Effector CD4-positive, alpha-beta T cell (primary cell): ENCODE measurements around the gene TEX54.
"Not testable (repeated sequence)": the region's sequence is repeated elsewhere in the genome, so short reads cannot be mapped to it uniquely, and the experiment has no call there.

Experiments used
- DNase-seq: peaks from one replicate; pipeline ENCODE4 v3.0.0-alpha.2; 2020

Gene TEX54

DNA sequence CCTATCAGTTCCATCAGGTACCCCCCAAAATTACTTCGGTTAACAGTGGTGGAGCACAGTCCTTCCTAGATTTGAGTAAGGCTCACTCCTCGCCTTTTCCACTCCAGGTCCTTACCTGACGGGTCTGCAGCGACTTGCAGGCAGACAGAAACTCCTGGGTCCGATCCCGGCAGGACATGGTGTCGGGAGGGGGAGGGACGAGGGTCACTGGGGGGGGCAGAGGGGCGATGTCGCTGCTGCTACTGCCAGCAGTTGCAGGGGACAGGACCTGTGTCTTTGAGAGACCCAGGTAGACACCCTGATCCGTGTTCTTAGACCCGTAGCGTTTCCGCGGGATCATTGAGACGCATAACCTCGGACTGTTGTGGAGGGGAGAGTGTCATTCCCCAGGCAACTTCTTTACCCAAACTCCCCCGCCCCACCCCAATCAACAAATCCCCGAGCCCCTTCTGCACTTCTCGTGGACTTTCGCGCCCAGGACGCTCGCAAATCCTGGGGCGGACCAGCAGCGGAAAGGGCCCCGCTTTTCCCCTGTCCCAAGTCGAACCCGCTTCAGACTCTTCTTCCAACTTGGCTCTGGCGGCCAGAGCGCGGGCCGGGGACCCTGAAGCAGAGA, 1.6 kb downstream of the TEX54 start:
- DNase-seq = no peak

DNA sequence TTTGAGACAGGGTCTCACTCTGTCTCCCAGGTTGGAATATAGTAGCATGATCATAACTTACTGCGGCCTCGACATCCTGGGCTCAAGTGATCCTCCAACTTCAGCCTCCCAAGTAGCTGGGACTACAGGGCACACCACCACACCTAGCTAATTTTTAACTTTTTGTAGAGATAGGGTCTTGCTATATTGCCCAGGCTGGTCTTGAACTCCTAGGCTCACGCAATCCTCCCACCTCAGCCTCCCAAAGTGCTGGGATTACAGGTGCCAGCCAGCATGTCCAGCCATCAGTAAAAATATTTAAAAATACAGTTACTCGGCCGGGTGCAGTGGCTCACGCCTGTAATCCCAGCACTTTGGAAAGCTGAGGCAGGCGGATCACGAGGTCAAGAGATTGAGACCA, 4.5 kb downstream of the TEX54 start:
- DNase-seq = not testable (repeated sequence)

DNA sequence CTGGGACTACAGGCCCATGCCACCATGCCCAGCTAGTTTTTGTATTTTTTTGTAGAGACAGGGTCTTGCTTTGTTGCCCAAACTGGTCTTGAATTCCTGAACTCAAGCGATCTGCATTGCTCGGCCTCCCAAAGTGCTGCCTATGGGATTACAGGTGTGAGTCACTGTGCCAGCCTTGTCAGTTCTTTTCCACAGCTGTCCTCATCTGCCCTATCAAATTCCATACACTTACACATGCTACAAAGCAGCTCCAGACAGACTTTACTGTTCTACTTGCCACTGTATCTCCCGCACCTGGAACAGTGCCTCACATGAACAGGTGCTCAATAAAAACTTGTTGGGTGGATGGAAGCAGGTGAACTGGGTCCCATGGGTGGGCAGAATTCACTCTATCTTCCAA, 9.0 kb downstream of the TEX54 start:
- no peak for DNase-seq

DNA sequence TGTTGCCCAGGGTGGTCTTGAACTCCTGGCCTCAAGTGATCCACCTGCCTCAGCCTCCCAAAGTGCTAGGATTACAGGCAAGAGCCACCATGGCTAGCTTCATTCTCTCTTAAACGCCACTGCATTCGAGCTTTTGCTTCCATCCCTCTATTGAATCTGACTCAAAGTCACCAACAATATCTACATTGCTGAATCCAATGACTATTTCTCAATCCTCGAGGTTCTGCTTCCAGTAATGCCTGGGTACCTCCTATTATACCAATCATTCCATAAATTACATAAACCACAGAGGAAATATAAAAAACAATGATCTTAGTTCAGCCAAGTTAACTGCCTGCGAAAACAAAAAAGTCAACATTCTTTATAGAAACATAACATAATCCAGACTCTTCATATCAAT, 15.5 kb downstream of the TEX54 start:
- no peak for DNase-seq

DNA sequence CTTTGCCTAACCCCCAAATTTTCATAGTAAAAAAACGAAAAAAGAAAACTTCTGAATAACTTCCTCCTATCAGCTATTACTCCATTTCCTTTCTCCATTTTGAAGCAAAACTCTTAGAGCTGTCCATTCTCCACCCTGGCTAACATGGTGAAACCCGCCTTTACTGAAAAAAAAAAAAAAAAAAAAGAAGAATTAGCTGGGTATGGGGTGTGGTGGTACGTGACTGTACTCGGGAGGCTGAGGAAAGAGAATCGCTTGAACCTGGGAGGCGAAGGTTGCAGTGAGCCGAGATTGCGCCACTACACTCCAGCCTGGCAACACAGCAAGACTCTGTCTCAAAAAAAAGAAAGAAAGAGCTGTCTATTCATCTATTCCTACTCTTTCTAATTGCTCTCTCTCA, 16.1 kb downstream of the TEX54 start:
- DNase-seq = no peak

DNA sequence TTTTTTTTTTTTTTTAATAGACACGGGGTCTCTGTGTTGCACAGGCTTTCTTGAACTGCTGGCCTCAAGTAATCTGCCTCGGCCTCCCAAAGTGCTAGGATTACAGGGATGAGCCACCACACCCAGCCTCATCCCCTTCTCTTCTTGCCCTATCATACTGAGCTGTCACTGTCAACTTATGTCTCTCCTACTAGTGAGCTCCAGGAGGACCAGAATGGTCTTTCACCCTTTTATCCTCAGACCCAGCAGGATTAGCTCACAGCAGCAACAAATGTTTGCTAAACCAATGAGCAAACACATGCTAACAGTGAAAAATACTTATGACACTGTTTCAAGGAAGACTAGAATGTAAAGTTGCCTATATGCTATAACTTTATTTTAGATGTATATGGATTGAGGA, 21.0 kb downstream of the TEX54 start:
- no peak for DNase-seq

DNA sequence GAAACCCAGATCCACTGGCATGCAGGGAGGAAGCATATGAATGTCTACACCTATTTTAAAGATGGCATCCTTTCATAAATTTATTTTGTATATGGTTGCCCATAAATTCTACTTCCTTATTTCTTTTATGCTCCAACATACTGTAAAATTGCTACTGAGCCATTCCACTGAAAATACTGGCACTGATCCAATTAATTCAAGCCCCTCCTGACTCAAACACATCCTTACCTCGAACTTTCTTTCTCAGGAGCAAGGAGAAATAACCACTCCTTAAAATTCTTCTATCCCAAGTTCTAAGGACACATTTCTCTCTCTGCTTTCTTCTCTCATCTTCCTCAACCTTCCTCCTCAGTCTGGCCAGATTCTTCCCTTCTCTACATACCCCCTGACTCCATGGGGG, 21.9 kb downstream of the TEX54 start:
- no peak for DNase-seq

DNA sequence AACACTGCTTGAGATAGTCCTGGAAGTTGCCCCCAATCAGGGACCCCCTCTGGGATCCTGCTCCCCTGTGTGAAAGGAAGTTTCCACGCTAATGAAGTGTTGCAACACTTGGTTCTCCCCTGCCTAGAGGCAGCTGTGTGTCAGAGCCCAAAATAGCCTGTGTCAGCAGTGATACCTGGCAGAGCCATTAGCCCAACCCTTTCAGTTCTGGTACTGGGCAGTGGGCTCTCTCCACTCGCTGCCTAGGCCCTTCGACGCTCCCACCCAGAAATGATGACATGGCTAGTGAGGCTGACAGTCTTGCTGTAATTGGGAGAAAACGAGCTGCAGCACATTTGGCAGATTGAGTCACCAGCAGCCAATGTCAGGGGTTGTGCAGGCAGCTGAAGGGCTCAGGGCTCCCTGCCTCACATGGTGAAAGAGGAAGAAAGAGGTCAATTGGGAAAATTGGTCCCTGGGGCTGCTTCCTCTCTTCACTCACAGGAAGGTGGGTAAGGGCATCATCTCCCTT, 26.0 kb downstream of the TEX54 start:
- DNase-seq = no peak

DNA sequence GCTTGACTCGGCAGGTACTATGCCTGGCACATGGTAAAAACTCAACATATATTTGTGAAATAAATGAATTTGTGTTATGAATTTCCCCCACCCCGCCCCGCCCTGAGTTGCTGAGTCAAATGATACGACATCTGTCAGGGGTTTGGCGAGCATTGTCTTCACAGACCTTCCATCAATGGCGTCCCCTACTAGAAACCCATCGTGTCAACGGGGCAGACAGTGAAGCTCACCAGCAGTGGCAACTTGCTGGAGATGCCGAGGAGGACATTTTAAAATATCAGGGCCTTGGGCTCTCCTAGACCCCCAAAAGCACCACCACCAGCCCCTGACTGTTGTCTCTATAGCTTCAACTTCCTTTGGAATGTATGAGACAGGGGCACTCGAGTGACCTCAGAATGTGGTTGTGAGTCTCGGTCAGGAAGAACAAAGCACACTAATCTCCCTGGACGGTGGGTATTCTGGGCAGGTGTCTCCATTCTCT, 26.6 kb downstream of the TEX54 start:
- no peak for DNase-seq

DNA sequence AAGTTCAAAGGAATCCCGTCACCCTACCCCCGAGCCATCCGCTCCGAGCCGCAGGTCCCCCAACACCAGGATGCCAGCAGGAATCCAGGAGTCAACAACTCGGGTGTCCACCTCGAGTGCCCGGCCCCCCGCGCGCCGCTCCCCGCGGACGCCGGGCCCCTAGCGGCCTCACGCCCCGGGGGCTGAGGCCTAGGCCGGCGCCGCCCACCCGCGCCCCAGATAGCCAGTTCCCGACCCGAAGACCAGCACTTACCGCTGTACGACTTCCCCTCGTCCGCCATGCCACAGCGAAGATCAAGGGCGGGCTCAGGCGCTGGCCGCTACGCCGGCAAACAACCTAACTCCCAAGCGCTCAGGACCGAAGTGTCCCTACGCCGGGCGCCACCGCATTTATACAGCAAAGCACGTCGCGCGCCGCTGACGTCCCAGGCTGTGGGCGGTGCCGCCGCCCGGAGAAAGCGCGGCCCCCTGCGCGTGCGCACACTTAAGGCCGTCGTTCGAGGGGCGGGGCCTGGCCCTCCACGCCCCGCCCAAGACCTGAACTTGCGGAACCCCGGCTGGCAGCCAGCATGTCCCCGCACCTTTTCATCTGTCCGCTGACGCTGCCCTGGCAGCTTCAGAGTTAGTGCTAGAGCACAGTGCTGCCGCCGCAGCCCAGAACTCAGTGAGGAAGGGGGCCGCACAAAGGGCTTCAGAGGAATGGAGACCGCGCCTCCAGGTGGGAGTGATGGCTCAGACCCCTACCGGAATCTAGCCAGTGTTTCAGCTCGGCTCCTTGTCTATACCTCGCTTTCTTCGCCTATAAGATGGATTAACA, 27.4 kb downstream of the TEX54 start, which contains the start of gene NXF1:
TSS of gene NXF1 (minus strand) at position 365 of the 817 bp plus-strand sequence. CDS start at position 281, 84 bp downstream.
- peak; percentile 95 for DNase-seq

DNA sequence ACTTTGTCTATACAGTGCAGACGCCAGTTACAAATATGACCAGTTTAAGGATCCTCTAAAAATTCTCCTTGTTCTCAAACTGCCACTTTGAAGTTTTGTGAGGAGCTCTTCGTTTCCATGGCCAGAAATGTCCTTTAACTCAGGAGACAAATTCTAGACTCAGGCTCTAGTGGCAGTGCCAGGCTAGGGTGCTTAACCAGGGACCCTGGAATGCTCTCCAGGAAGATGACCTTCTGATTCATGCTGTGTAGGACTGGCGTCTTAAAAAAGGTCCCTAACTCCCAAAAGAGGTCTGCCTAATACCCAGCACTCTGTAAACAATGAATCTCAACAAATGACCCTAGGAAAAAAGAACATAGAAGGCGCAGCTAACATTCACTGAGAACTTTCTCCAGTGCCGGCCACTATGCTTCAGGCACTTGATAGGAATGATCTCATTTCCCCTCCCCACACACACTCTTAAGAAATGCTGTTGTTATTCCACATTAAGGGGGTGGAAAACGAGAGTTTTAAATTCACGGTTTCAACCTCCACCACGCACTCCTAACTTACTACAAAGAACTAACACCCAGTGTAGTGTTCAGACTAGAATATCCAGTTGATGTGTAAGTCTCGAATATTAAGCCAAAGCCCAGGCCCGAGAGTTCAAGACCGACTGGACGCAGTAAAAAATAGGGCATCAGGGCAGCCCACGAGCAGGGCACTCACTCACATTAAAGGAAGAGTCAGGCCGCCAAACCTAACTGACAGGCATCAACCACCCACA, 28.1 kb downstream of the TEX54 start:
- DNase-seq = no peak

DNA sequence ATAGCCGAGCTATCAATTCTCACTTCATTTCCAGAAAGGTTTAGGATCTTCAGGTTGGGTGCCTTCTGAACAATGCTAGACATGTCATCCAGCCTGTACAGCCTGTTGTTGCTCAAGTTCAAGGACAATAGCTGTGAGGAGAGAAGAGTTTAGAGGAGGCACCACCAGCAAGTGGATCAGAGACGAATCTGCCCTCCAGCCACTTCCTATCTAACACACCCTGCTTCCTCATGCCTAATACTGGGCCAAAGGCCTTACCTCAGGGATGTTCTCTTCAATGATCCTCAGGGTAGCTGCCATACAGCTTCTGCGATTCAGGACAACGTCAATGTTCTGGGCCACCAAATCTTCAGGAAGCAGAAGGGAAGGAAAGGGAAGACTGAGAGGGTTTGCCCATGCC, 31.6 kb downstream of the TEX54 start:
- no peak for DNase-seq

DNA sequence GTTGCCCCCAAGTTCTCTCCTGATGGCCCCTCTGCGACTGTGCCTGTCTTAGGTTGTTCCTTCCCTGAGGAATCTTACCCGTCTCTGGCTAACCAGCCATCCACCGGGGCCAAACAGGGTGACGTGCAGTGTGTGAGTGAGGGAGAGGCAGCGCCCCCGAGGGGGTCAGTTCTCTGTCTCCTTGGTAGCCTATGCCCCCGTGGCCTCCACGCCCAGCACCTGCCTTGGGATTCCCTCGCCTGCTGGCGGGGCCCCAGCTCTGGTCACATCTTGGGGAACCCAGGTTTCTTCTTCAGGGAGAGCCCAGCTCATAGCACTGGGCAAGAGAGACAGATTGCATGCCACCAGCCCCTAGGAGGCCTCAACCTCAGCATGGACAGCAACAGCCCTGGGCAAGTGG, 33.2 kb downstream of the TEX54 start:
- no peak for DNase-seq

DNA sequence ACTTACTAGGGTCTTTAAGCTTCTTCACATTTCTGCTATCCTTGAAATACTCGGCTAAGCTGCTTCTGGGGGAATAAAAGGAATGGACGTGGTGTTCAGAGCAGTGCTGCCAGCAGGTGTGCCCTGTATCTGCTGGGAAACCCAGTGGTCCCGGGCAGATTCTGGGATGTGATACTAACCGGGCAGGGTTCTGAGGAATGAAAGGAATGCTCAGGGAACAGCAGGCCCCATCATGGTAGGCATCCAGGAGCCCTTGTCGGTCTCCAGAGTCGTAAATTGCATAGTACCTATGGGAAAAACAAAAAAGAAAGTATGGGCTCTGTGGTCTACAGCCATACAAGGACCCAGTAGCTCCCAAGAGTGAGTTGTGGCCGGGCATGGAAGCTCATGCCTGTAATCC, 36.4 kb downstream of the TEX54 start:
- no peak for DNase-seq

DNA sequence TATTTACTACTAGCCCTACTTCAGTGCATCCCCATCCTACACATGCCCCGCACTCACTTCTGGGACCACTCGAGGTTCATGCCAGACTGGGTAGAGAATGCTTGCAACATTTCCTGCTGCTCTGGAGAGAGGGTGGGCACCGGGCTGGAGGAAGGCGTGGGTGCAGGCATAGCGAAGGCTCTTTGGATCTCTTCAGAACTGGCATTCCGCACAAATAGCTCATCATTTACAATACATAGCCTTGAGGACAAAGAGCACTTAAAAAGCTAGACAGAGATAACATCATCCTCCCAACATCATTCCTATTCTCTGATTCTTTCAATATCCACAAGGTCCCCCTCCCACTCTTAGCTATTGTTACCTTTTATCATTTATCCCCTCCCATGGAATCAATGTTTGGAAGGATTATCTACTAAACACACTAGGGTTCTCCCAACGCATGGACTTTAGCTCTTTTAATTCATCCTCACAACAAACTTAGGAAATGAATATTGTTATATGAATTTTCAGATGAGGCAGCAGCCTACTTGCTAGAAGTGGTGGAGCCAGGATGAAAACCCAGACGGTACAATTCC, 38.4 kb downstream of the TEX54 start:
- DNase-seq = no peak

DNA sequence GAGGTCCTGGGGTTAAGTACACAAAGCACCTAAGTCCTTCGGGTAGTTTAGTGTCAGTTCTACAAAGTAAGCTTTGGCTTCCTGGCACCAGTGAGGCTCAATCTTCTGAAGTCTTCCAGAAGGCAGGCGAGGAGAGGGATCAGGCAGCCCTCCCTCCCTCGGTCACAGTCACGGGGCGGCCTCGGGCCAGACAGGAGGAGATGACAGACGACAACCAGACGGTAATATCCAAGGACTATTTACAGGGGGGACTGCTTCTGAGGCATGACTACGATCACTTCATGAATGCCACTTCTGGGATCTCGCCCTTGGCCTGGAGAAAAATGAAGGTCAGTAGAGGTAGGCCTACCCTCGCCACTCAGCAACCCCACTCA, 40.5 kb downstream of the TEX54 start:
- DNase-seq = peak; percentile 25

DNA sequence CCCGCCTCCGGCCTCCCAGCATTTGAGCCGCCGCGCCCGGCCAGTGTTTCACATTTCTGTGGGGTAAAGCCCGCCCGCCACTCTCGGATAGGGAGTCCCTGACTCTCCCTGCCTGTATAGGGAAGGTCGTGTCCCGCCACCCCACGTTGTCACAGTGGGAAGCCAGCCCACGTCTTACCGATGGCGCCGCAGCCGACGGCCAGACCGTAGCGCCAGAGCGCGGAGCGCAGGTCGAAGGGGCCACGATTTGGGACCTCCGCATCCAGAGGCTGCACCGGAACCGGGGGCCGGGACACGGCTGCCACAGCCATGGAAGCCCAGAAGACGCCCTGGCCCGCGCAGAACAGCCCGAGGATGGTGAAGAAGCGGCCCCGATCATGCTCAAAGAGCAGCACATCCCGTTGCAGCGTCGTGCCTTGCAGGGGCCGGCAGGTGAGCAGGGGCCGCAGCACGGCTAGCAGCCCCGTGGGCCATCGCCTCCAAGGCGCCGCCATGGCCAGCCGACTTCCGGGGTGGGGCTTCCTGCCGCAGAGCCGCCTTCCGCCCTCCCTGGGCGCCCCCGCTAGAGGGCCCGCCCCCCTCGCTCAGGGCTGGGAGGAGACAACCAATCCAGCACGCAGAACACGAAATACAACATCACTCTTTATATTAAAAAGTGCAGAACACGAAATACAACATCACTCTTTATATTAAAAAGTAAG, 41.0 kb downstream of the TEX54 start, which contains the start of gene TMEM223:
TSS of gene TMEM223 (minus strand) at position 506 of the 701 bp plus-strand sequence. CDS start at position 494, 12 bp downstream.
- DNase-seq = peak; percentile 87

DNA sequence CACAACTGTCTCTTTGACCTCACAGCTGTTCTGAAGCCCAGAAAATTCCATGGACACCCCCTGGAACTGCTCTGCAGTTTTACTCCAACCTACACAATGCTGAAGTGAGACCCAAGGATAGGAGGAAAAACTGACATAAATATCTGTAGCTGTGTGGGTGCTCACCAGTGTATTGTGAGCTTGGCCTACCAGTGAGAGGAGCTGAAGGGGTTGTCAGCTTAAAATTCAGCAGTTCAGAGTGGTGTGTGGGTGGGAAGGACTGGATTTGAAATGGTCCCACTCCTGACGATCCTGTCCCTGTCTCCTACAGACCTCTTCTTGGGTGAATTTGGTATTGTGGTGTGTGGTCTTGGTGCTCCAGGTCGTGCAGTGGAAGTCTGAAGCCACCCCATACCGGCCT, 43.1 kb downstream of the TEX54 start:
- no peak for DNase-seq

DNA sequence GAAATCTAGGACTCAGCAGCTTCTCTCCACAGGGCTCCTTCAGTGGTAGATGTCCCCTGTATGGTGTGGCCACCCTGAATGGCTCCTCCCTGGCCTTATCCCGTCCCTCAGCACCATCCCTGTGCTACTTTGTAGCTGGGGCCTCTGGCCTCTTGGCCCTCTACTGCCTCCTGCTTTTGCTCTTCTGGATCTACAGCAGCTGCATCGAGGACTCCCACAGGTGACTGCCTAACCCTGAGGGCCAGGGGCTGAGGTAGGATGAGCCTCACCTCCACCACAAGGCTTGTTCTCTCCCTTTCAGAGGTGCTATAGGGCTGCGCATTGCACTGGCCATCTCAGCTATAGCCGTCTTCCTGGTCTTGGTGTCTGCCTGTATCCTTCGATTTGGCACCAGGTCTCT, 43.6 kb downstream of the TEX54 start:
- no peak for DNase-seq

DNA sequence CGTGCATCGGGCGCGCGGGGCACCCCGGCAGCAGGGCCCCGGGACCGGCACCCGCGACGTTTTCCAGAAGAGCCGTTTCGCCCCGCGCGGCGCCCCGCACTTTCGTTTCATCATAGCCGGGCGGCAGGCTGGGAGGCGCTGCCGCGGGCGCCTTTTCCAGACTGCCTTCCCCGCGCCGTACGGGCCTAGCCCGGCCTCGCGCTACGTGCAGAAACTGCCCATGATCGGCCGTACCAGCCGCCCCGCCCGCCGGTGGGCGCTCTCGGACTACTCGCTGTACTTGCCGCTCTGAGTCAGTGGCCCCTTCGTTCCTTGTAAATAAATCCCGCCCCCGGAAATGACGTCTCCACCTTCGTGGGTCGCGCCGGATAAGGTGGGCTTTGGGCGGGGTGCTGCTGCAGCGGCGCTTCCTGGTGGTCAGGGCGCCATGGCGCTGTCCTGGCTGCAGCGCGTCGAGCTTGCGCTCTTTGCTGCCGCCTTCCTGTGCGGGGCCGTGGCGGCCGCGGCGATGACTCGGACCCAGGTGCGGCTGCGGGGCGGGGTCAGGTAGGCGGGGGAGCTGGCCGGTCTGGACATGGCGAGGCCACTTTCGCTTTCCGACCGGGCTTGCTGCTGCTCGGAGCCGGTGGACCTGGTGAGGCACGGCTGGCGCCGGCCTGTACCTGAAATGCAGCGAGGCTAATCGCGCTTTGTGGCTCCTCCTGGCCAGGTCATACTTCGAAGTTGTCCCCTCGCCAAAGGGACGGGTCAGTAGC, 45.5 kb downstream of the TEX54 start, which contains the start of gene TMEM179B:
TSS of gene TMEM179B (plus strand) at position 398 of the 755 bp plus-strand sequence. CDS start at position 428, 30 bp downstream.
- DNase-seq = peak; percentile 98

DNA sequence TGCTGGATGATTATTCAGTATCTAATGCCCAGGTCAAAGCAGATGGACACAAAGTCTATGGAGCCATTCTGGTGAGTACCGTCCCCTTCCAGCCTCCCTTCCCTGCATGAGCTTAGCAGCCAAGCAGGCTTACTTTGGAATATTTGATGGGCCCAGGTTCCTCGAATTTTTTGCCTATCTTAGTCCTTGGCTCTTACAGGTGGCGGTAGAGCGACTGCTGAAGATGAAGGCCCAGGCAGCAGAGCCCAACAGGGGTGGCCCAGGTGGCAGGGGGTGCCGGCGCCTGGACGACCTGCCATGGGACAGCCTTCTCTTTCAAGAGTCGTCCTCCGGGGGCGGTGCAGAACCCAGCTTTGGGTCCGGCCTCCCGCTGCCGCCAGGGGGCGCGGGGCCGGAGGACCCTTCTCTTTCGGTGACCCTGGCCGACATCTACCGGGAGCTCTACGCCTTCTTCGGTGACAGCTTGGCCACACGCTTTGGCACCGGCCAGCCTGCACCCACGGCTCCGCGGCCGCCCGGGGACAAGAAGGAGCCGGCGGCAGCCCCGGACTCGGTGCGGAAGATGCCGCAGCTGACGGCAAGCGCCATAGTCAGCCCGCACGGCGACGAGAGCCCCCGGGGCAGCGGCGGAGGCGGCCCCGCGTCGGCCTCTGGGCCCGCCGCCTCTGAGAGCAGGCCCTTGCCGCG, 46.2 kb downstream of the TEX54 start:
- peak; percentile 79 for DNase-seq
